Lung (tissue), 12 donors: ENCODE measurements around the gene RIMS4. TPM values are rescaled to one million over a fixed set of nuclear protein-coding genes. Genes with fewer than 3 reads are reported as not detected.

Experiments used
- ATAC-seq: fragments of 200-7000 bp; cut with Tn5 transposase; one replicate; pipeline ENCODE4 v1.9.1; 2020; ENCODE audit warnings: moderate number of reproducible peaks; ENCODE audit not compliant: insufficient read depth, low FRiP score
- DNase-seq, 3 donors: peaks; one replicate each; pipeline ENCODE4 v3.0.0-alpha.2; 2013 to 2017
- H3K27ac ChIP-seq, 2 donors: one replicate each; pipeline ENCODE4 v1.5.1; 2013; ENCODE audit warnings: mild to moderate bottlenecking in 2 of 2, moderate library complexity in 2 of 2, control low read depth in 1 of 2, inconsistent platforms in 1 of 2, low read depth in 1 of 2, low read length in 1 of 2
- H3K27me3 ChIP-seq, 3 donors: one replicate each; pipeline ENCODE4 v1.5.1; 2013; ENCODE audit warnings: low read length in 2 of 3; ENCODE audit not compliant: control insufficient read depth in 3 of 3, insufficient read depth in 3 of 3
- H3K36me3 ChIP-seq, 4 donors: one replicate each; pipeline ENCODE4 v1.5.1; 2013; ENCODE audit warnings: low read length in 4 of 4, mild to moderate bottlenecking in 1 of 4, moderate library complexity in 1 of 4; ENCODE audit not compliant: control insufficient read depth in 4 of 4, insufficient read depth in 4 of 4
- H3K4me1 ChIP-seq, 5 donors: one replicate each; pipeline ENCODE4 v1.5.1; 2013; ENCODE audit warnings: low read length in 5 of 5, mild to moderate bottlenecking in 2 of 5, moderate library complexity in 1 of 5; ENCODE audit not compliant: control insufficient read depth in 5 of 5, insufficient read depth in 5 of 5
- H3K4me3 ChIP-seq: one replicate; pipeline ENCODE4 v1.5.1; 2013; ENCODE audit warnings: mild to moderate bottlenecking, control low read depth, moderate library complexity
- H3K9ac ChIP-seq, 2 donors: one replicate each; pipeline ENCODE4 v1.5.1; 2013; ENCODE audit warnings: low read length in 2 of 2, control low read depth in 1 of 2; ENCODE audit not compliant: insufficient read depth in 1 of 2
- H3K9me3 ChIP-seq, 4 donors: one replicate each; pipeline ENCODE4 v1.5.1; 2013; ENCODE audit warnings: low read length in 3 of 4, mild to moderate bottlenecking in 1 of 4, moderate library complexity in 1 of 4; ENCODE audit not compliant: control insufficient read depth in 4 of 4, insufficient read depth in 3 of 4
- WGBS, 2 donors: extraction: QIAGEN DNeasy Blood & Tissue Kit; methylation state at CpG; one replicate each; pipeline ENCODE4 v1.1.7; 2013; 5-methylcytosine and 5-hydroxymethylcytosine counted together
- polyA plus RNA-seq, 2 donors: library from polyadenylated mRNA; stranded (reverse); fragments of 200-250 nt; gene quantifications; one replicate each; pipeline ENCODE4 v1.2.1, GENCODE V29; 2013
- total RNA-seq, 2 donors: library from RNA; depleted of rRNA in 1 of 2; stranded (reverse); fragments of >200 nt in 1 of 2; gene quantifications; one replicate each; pipeline ENCODE4 v1.2.1, GENCODE V29; 2014 to 2021
- TF ChIP-seq, protein P1 (sequence below): IDR thresholded peaks from 2 replicates; pipeline ENCODE4 v1.5.1; 2012; ENCODE audit warnings: mild to moderate bottlenecking; ENCODE audit errors: control extremely low read depth, extremely low read depth
- donor health status: control.
- donor health status: control.
- donor health status: Bipolar disorder and iron deficiency.
- donor health status: healthy.
- donor health status: DM: yes; HTN: yes; CAD: no.

RIMS4 gene
- total and polyA plus RNA-seq, 4 donors = 0.43 to 5.6 (median 1.6) TPM

DNA sequence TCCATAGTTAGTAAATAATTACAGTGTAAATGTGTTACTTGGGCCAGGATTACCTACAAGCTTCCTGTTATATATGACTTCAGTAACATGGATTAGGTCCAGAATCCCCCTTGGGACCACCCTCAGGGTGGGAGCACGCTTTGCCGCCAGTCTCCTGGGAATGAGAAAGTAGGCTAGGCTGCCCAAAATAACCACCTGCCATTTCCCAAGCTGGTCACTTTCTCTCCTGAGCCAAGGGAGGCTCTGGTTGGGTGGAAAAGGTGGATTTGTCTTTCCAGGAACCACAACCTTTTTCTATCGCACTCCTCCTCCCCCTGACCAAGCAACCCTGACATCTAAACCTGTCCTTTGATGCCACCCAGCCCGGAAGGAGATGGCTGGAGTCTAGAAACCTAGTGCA is 9.6 kb upstream of the RIMS4 start:
- Histone ChIP-seq H3K27me3 (peaks cover 0 to 7% (median 2%) of the 10 kb centered on the region in 3 donors), H3K9me3 (no peaks in the 10 kb centered on the region), H3K9ac (no peak overlapping the region), H3K4me3 (no peak overlapping the region), H3K27ac (no peak overlapping the region), H3K4me1 (no peaks in the 10 kb centered on the region), H3K36me3 (no peaks in the 10 kb centered on the region)
- DNase-seq (no peak), ATAC-seq (no peak)
- 80 to 82% methylated on average over 4 of the region's 4 CpGs for WGBS, 2 donors
- TF ChIP-seq, protein P1, sequence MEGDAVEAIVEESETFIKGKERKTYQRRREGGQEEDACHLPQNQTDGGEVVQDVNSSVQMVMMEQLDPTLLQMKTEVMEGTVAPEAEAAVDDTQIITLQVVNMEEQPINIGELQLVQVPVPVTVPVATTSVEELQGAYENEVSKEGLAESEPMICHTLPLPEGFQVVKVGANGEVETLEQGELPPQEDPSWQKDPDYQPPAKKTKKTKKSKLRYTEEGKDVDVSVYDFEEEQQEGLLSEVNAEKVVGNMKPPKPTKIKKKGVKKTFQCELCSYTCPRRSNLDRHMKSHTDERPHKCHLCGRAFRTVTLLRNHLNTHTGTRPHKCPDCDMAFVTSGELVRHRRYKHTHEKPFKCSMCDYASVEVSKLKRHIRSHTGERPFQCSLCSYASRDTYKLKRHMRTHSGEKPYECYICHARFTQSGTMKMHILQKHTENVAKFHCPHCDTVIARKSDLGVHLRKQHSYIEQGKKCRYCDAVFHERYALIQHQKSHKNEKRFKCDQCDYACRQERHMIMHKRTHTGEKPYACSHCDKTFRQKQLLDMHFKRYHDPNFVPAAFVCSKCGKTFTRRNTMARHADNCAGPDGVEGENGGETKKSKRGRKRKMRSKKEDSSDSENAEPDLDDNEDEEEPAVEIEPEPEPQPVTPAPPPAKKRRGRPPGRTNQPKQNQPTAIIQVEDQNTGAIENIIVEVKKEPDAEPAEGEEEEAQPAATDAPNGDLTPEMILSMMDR = no peak

DNA sequence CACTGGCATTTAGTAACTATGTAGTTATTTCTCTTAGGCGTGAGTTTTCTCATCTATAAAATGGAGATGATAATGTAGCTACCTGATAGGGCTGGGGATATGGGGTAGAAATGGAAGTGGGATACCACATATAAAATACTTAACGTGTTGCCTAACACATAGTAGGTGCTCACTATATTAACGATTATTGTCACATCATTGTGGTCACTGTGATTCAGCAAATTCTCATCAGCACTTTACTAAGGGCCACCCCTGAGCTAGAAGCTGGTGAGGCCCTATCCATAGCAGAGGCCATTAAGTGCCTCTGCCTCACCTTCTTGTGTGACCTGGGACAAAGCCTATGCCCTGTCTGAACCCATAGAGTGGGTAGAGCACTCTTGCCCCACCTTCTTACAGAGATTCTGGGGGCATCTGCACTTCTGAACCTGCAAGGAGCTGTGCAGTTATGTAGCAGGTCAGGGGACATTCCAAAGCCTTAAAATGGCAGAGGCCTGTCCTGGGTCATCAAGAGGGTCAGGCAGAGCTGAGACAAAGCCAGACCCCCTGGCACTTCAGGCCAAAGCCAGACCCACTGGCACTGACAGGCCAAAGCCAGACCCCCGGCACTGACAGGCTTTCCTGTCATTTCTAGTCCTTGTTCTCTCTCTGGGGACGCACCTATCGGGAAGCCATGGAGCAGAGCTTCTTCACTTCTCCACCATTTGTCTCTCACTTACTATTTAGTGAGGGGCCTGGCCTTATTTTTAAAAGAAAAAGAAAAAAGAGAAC is 7.0 kb upstream of the RIMS4 start:
- ATAC-seq = no peak

GRCh38 chr20:44814937-44815336 is 4.6 kb upstream of the RIMS4 start:
- ATAC-seq (no peak), DNase-seq (no peak)
- H3K9ac ChIP-seq = no peak overlapping the region
- H3K36me3 ChIP-seq = no peaks in the 10 kb centered on the region
- TF ChIP-seq, protein P1 = no peak
- peaks cover 0 to 14% (median 6%) of the 10 kb centered on the region in 4 donors for H3K9me3 ChIP-seq
- H3K4me1 ChIP-seq = peaks cover 0 to 5% (median 0%) of the 10 kb centered on the region in 5 donors
- 85 to 95% methylated on average over 5 of the region's 5 CpGs for WGBS, 2 donors
- H3K27me3 ChIP-seq = peaks cover 3 to 28% (median 14%) of the 10 kb centered on the region in 3 donors
- H3K27ac ChIP-seq = no peak overlapping the region
- H3K4me3 ChIP-seq = no peak overlapping the region

More for the DNA sequence above, 7.0 kb upstream of the RIMS4 start:
- Histone ChIP-seq H3K9me3 (peaks cover 0 to 2% (median 2%) of the 10 kb centered on the region in 4 donors), H3K4me1 (no peaks in the 10 kb centered on the region), H3K4me3 (no peak overlapping the region), H3K27me3 (peaks cover 0 to 13% (median 2%) of the 10 kb centered on the region in 3 donors), H3K27ac (no peak overlapping the region), H3K9ac (no peak overlapping the region), H3K36me3 (no peaks in the 10 kb centered on the region)
- 83 to 85% methylated on average over 6 of the region's 6 CpGs for WGBS, 2 donors
- TF ChIP-seq, protein P1 = no peak
- no peak for DNase-seq
